HepG2 (cell line): Measurements from ENCODE around the gene KLHL17. TPM values are rescaled to one million over a fixed set of nuclear protein-coding genes. Genes with fewer than 3 reads are reported as not detected.

Experiments
- ADNP ChIP-seq: sonication (generic); formaldehyde crosslinking; IDR thresholded peaks from 2 replicates; pipeline ENCODE4 v1.4.0; 2020; ENCODE audit warnings: missing genetic modification reagents
- CENPX ChIP-seq: sonication (generic); formaldehyde crosslinking; IDR thresholded peaks from 2 replicates; pipeline ENCODE4 v1.9.0; 2021; ENCODE audit warnings: mild to moderate bottlenecking, missing genetic modification reagents, moderate library complexity
- DNMT3B ChIP-seq: conservative IDR thresholded peaks from 2 replicates; pipeline ENCODE4 v1.6.1; 2016; ENCODE audit warnings: missing biosample characterization, control low read depth
- DR1 ChIP-seq: sonication (generic); formaldehyde crosslinking; IDR thresholded peaks from 2 replicates; pipeline ENCODE4 v1.8.0; 2021; ENCODE audit warnings: mild to moderate bottlenecking, missing genetic modification reagents, inconsistent platforms
- ELF4 ChIP-seq: sonication (generic); formaldehyde crosslinking; IDR thresholded peaks from 2 replicates; pipeline ENCODE4 v1.5.0; 2020; ENCODE audit warnings: missing genetic modification reagents, mild to moderate bottlenecking, moderate library complexity, borderline replicate concordance
- IKZF1 ChIP-seq: fragments of 450-650 bp; IDR thresholded peaks from 2 replicates; pipeline ENCODE4 v1.7.1; 2016
- JUN ChIP-seq: sonication (generic); formaldehyde crosslinking; IDR thresholded peaks from 2 replicates; pipeline ENCODE4 v1.4.0; 2020; ENCODE audit warnings: mild to moderate bottlenecking, missing genetic modification reagents
- KAT7 ChIP-seq: IDR thresholded peaks from 2 replicates; pipeline ENCODE4 v1.6.1; 2018; ENCODE audit warnings: borderline replicate concordance, missing compliant biosample characterization
- MXI1 ChIP-seq: IDR thresholded peaks from 3 replicates; pipeline ENCODE4 v1.6.1; 2012; ENCODE audit warnings: low read depth, low read length, inconsistent platforms, borderline replicate concordance
- MYNN ChIP-seq: sonication (generic); formaldehyde crosslinking; IDR thresholded peaks from 2 replicates; pipeline ENCODE4 v1.4.0; 2020; ENCODE audit warnings: mild to moderate bottlenecking, low read depth, missing genetic modification reagents
- NFKBIZ ChIP-seq: IDR thresholded peaks from 2 replicates; pipeline ENCODE4 v1.6.1; 2018; ENCODE audit warnings: missing genetic modification reagents, missing compliant biosample characterization
- PPARG ChIP-seq: conservative IDR thresholded peaks from 2 replicates; pipeline ENCODE4 v1.6.1; 2016; ENCODE audit warnings: missing biosample characterization, missing genetic modification reagents
- SAP130 ChIP-seq: IDR thresholded peaks from 2 replicates; pipeline ENCODE4 v1.6.1; 2016; ENCODE audit warnings: low read depth
- SKI ChIP-seq: fragments of 450-650 bp; IDR thresholded peaks from one replicate; pipeline ENCODE4 v1.6.1; 2018; ENCODE audit warnings: mild to moderate bottlenecking; ENCODE audit not compliant: partially characterized antibody
- TRAFD1 ChIP-seq: sonication (generic); formaldehyde crosslinking; IDR thresholded peaks from 2 replicates; pipeline ENCODE4 v1.5.1; 2020; ENCODE audit warnings: missing genetic modification reagents, mild to moderate bottlenecking, borderline replicate concordance
- ZMAT5 ChIP-seq: sonication (generic); formaldehyde crosslinking; IDR thresholded peaks from 2 replicates; pipeline ENCODE4 v1.5.0; 2020; ENCODE audit warnings: mild to moderate bottlenecking, low read depth, missing genetic modification reagents, borderline replicate concordance
- ZMYM3 ChIP-seq: sonication (generic); formaldehyde crosslinking; IDR thresholded peaks from 2 replicates; pipeline ENCODE4 v1.5.1; 2020; ENCODE audit warnings: mild to moderate bottlenecking, missing genetic modification reagents
- ZNF282 ChIP-seq: fragments of 450-650 bp; IDR thresholded peaks from 2 replicates; pipeline ENCODE4 v1.6.1; 2018; ENCODE audit not compliant: partially characterized antibody
- ZNF33B ChIP-seq: sonication (generic); formaldehyde crosslinking; IDR thresholded peaks from 2 replicates; pipeline ENCODE4 v1.5.1; 2020; ENCODE audit warnings: mild to moderate bottlenecking, missing genetic modification reagents
- ZNF414 ChIP-seq: sonication (generic); formaldehyde crosslinking; IDR thresholded peaks from 2 replicates; pipeline ENCODE4 v1.5.0; 2020; ENCODE audit warnings: missing genetic modification reagents
- ZNF530 ChIP-seq: sonication (generic); formaldehyde crosslinking; IDR thresholded peaks from 2 replicates; pipeline ENCODE4 v1.5.0; 2020; ENCODE audit warnings: low read depth, mild to moderate bottlenecking, missing genetic modification reagents
- ZNF619 ChIP-seq: sonication (generic); formaldehyde crosslinking; IDR thresholded peaks from 2 replicates; pipeline ENCODE4 v1.4.0; 2020; ENCODE audit warnings: mild to moderate bottlenecking, missing genetic modification reagents
- ZNF660 ChIP-seq: sonication (generic); formaldehyde crosslinking; IDR thresholded peaks from 2 replicates; pipeline ENCODE4 v1.5.1; 2020; ENCODE audit warnings: mild to moderate bottlenecking, low read depth, missing genetic modification reagents, borderline replicate concordance
- ZNF720 ChIP-seq: sonication (generic); formaldehyde crosslinking; IDR thresholded peaks from 2 replicates; pipeline ENCODE4 v1.4.0; 2020; ENCODE audit warnings: missing genetic modification reagents
- ZNF780A ChIP-seq: sonication (generic); formaldehyde crosslinking; IDR thresholded peaks from 2 replicates; pipeline ENCODE4 v1.8.0; 2022; ENCODE audit warnings: mild to moderate bottlenecking, missing genetic modification reagents, moderate library complexity
- ZNF782 ChIP-seq: sonication (generic); formaldehyde crosslinking; IDR thresholded peaks from 2 replicates; pipeline ENCODE4 v1.4.0; 2020; ENCODE audit warnings: missing genetic modification reagents, mild to moderate bottlenecking, borderline replicate concordance
- ZNF788 ChIP-seq: sonication (generic); formaldehyde crosslinking; IDR thresholded peaks from 2 replicates; pipeline ENCODE4 v1.5.0; 2020; ENCODE audit warnings: mild to moderate bottlenecking, missing genetic modification reagents, borderline replicate concordance
- polyA plus RNA-seq, 8 experiments: library from polyadenylated mRNA; depleted of rRNA in 3 of 8; stranded (reverse) in 7 of 8; unstranded in 1 of 8; fragments of >200 nt; fragmentation: Illumina TruSeq in 4 of 8; extraction: Trizol in 4 of 8; gene quantifications; 2 replicates each; pipeline versions ENCODE4 v1.2.1 to v1.2.3, GENCODE V29; 2011 to 2016; ENCODE audit warnings: low read depth in 4 of 8, missing spikeins in 1 of 8, mixed read lengths in 1 of 8; ENCODE audit not compliant: insufficient read depth in 1 of 8
- total RNA-seq, 5 experiments: library from RNA; depleted of rRNA; stranded (reverse); fragments of >200 nt; fragmentation: Illumina TruSeq; extraction: Trizol; gene quantifications; 2 replicates each; pipeline ENCODE4 v1.2.3, GENCODE V29; 2016; ENCODE audit warnings: low read depth in 1 of 5
- TF ChIP-seq, protein P1 (sequence below): sonication (generic); formaldehyde crosslinking; IDR thresholded peaks from 2 replicates; pipeline ENCODE4 v1.9.0; 2021; ENCODE audit warnings: missing genetic modification reagents, mild to moderate bottlenecking, borderline replicate concordance

KLHL17 gene
- total and polyA plus RNA-seq, 2 of the 13 experiments (the other 11 are each of a cell fraction or from before 2014, with no cell fraction given) = 9.3 to 24.7 TPM

- TF ChIP-seq, protein P1, sequence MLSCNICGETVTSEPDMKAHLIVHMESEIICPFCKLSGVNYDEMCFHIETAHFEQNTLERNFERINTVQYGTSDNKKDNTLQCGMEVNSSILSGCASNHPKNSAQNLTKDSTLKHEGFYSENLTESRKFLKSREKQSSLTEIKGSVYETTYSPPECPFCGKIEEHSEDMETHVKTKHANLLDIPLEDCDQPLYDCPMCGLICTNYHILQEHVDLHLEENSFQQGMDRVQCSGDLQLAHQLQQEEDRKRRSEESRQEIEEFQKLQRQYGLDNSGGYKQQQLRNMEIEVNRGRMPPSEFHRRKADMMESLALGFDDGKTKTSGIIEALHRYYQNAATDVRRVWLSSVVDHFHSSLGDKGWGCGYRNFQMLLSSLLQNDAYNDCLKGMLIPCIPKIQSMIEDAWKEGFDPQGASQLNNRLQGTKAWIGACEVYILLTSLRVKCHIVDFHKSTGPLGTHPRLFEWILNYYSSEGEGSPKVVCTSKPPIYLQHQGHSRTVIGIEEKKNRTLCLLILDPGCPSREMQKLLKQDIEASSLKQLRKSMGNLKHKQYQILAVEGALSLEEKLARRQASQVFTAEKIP = no peak
- TF ChIP-seq ZNF660 (CRISPR knock-in tag) = no peak
- 0 out of 2 replicates have a peak, but pooled peaks have one; percentile 23 for TF ChIP-seq PPARG
- TF ChIP-seq MXI1 = peak; percentile 59; the same call in 1 of the 3 replicates
- no peak for TF ChIP-seq ZNF33B (CRISPR knock-in tag)
- peak; percentile 77 for TF ChIP-seq SAP130 (CRISPR knock-in tag)
- peak; percentile 10 for TF ChIP-seq SKI
- no peak for TF ChIP-seq ZNF619 (CRISPR knock-in tag)
- no peak for TF ChIP-seq ZNF530
- TF ChIP-seq ZNF720 (CRISPR knock-in tag) = no peak
- no peak for TF ChIP-seq ZNF782 (CRISPR knock-in tag)
- TF ChIP-seq DR1 (CRISPR knock-in tag) = 0 out of 2 replicates have a peak, but pooled peaks have one; percentile 28
- TF ChIP-seq ZNF282 = no peak
- TF ChIP-seq ZNF780A (CRISPR knock-in tag) = no peak
- TF ChIP-seq CENPX = no peak
- TF ChIP-seq KAT7 = peak; percentile 71; the same call in 1 of the 2 replicates
- TF ChIP-seq ZNF414 = no peak
- no peak for TF ChIP-seq IKZF1
- TF ChIP-seq TRAFD1 (CRISPR knock-in tag) = no peak
- TF ChIP-seq ADNP = no peak
- TF ChIP-seq NFKBIZ (CRISPR knock-in tag) = no peak
- TF ChIP-seq ELF4 = no peak
- peak; percentile 19; the same call in 1 of the 2 replicates for TF ChIP-seq ZNF788 (CRISPR knock-in tag)
- no peak for TF ChIP-seq JUN (CRISPR knock-in tag)
- TF ChIP-seq MYNN (CRISPR knock-in tag) = no peak
- no peak for TF ChIP-seq DNMT3B
- TF ChIP-seq ZMAT5 (CRISPR knock-in tag) = no peak
- TF ChIP-seq ZMYM3 (CRISPR knock-in tag) = no peak
Measured at GRCh38 chr1:966704-967300, 6.4 kb downstream of the KLHL17 start (continued).
